ENCODE results near the gene EMC8.
A peak's percentile ranks its signal among the peaks of the same experiment; 100 is the strongest.

EMC8 gene

GRCh38 chr16:85800321-85800669, 951 bp upstream of the EMC8 start:
- H3K27ac ChIP-seq: peak overlapping the region; percentile 89
- TF ChIP-seq CTCF (IDR thresholded peaks at IDR 0.05): no peak
- no peak for TF ChIP-seq ZFX (IDR thresholded peaks at IDR 0.05; ENCODE audit: borderline replicate concordance)

GRCh38 chr16:85798901-85799496, 345 bp downstream of the EMC8 start:
- H3K27ac ChIP-seq: peak overlapping the region; percentile 89
- TF ChIP-seq CTCF (IDR thresholded peaks at IDR 0.05) (no peak), ZFX (IDR thresholded peaks at IDR 0.05; ENCODE audit: borderline replicate concordance) (no peak)

- peak overlapping the region; percentile 89 for H3K27ac ChIP-seq
- TF ChIP-seq ZFX (IDR thresholded peaks at IDR 0.05; ENCODE audit: borderline replicate concordance) (no peak), CTCF (IDR thresholded peaks at IDR 0.05) (no peak)
Measured at GRCh38 chr16:85798283-85798776, 1.0 kb downstream of the EMC8 start.

GRCh38 chr16:85796599-85796998, 2.7 kb downstream of the EMC8 start:
- TF ChIP-seq ZFX (IDR thresholded peaks at IDR 0.05; ENCODE audit: borderline replicate concordance): no peak
- TF ChIP-seq CTCF (IDR thresholded peaks at IDR 0.05): no peak
- no peak overlapping the region for H3K27ac ChIP-seq

- H3K27ac ChIP-seq: no peak overlapping the region
- no peak for TF ChIP-seq CTCF (IDR thresholded peaks at IDR 0.05)
- no peak for TF ChIP-seq ZFX (IDR thresholded peaks at IDR 0.05; ENCODE audit: borderline replicate concordance)
Measured at GRCh38 chr16:85796152-85796551, 3.2 kb downstream of the EMC8 start.

GRCh38 chr16:85794696-85795095, 4.6 kb downstream of the EMC8 start:
- H3K27ac ChIP-seq: no peak overlapping the region
- TF ChIP-seq CTCF (IDR thresholded peaks at IDR 0.05) (no peak), ZFX (IDR thresholded peaks at IDR 0.05; ENCODE audit: borderline replicate concordance) (no peak)

GRCh38 chr16:85793662-85794298, 5.6 kb downstream of the EMC8 start:
- TF ChIP-seq ZFX (IDR thresholded peaks at IDR 0.05; ENCODE audit: borderline replicate concordance) (no peak), CTCF (IDR thresholded peaks at IDR 0.05) (no peak)

More at GRCh38 chr16:85793662-85794298, 5.6 kb downstream of the EMC8 start:
- H3K27ac ChIP-seq: no peak overlapping the region
